ENCODE data around the gene PHF19.

- TF ChIP-seq CTCF (IDR thresholded peaks at IDR 0.05), result no peak
- TF ChIP-seq POLR2A (IDR thresholded peaks at IDR 0.05), result no peak
These were observed 1.5 kb upstream of the PHF19 start for GRCh38 chr9:120878188-120879130.

Data from Peyer's patch (tissue), 4 donors.